CD4-positive, alpha-beta T cell treated with Interleukin-15 for 1 hour (primary cell): ENCODE data around the gene DAB2IP.
"Not testable (repeated sequence)": the region's sequence is repeated elsewhere in the genome, so short reads cannot be mapped to it uniquely, and the experiment has no call there.

Experiments
- DNase-seq: peaks from one replicate; pipeline ENCODE4 v3.0.0-alpha.2; 2020

DAB2IP gene

DNA sequence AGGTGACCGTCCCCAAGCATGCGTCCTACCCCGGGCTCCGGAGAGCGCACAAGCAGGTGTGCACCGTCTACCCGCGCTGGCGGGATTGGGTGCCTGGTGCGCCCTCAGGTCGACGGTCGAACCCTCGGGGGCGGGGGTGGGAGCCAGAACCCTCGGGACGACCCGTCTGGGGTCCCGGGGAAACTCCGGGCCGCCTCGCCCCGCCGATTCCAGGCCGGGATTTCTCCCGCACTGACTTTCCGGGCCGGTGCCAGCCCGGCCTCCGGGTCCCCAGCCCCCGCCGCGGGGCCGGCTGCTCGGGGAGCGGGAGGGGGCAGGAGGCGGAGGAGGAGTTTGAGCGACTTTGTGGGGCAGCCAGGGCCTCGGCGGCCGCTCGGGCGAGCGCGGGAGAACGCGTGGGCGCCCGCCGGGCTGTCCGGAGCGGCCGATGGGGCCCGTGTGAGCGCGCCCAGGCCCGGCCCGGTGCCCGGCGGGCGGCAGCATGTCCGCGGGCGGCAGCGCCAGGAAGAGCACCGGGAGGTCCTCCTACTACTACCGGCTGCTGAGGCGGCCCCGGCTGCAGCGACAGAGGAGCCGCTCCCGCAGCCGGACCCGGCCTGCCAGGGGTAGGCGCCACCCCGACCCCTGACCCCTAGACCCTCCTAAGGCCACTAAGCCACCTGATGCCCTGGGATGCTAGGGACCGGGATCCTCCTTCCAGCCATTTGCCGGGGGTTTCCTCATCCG is at the start of gene DAB2IP:
Gene DAB2IP (plus strand): TSS at position 340 of the 726 bp plus-strand sequence. CDS start 142 bp downstream, at position 482.
- no peak for DNase-seq

DNA sequence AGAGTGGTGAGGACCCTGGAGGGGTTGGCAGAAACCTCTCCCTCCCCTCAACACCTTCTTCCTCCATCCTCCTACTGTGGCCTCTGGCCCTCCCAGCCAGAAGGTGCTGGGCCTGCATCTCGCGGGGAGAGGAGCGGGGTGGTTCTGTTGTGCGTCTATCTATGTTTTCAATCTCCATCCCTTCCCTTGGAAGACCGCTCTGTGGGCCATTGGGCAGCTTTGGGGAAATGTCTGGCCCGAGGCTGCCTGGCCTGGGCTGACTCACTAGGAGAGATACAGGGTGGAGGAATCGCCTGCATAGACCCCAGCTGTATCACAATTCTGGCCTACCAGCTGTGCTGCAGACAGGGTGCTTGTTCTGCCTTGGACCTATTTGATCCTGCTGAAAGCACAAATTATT is 48.4 kb upstream of the DAB2IP start:
- DNase-seq = no peak

DNA sequence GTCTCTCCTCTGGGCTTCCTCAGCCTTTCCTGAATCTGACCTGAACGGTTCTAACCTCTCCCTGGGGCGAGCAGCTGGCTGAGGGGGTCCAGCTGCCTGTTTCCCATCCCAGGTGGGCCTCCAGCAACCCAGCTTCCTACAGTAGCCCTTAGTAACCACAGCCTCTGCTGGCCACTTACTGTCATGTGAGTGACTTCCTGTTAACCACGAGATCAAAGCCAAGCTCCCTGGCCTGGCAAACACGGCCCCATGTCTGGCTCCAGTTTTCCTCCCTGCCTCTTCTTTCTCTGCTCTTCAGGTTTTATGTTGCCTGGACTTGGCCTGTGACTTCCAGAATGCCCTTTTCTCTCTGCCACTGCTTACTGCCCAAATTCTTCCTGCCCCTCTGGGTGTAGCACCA is 47.2 kb upstream of the DAB2IP start:
- no peak for DNase-seq

DNA sequence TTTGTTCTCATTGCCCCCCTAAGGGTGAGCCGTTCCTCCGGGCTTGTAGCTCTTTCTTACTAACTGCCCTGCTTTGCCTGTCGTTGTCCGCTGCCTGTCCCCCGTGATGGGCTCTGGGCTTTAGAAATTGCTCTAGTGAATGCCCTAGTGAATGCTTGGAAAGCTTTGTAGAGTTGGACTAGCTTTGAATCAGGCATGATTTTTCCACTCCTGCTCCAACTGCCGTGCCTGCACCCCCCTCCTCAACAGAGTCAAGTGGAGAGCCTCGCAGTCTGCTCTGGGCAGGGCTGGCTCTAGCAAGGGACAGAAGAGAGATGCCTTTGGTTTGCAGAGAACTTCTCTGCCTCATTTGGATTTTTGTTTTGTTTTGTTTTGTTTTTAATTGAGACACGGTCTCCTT is 46.8 kb upstream of the DAB2IP start:
- DNase-seq = no peak

DNA sequence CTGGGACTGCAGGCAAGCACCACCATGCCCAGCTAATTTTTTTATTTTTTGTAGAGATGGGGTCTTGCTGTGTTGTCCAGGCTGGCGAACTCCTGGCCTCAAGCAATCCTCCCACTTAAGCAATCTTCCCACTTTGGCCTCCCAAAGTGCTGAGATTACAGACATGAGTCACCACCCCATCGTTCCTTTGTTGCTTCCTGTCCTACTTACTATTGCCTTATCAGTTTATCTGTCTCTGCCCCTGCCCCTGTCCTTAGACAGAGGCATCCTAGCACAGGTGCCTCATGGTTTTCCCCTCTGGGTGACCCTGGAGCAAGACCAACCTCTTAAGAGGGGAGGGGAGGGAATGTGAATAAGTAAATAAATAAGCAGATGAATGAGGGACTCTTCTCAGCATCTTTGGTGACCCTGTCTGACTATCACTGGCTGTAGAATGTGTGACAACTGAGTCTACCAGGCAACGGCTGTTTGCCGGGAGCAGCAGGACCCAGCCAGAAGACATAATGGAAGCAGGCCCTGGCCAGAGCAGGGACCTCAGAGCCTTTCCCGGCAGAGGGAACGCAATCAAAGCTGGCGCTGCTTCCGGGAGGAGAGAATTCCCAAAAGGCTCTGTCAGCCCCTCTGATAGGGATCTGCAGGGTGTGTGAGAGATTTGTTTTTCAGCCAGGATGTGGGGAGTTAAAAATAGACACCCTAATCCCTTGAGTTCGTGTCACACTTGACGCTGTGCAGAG is 43.8 kb upstream of the DAB2IP start:
- no peak for DNase-seq

DNA sequence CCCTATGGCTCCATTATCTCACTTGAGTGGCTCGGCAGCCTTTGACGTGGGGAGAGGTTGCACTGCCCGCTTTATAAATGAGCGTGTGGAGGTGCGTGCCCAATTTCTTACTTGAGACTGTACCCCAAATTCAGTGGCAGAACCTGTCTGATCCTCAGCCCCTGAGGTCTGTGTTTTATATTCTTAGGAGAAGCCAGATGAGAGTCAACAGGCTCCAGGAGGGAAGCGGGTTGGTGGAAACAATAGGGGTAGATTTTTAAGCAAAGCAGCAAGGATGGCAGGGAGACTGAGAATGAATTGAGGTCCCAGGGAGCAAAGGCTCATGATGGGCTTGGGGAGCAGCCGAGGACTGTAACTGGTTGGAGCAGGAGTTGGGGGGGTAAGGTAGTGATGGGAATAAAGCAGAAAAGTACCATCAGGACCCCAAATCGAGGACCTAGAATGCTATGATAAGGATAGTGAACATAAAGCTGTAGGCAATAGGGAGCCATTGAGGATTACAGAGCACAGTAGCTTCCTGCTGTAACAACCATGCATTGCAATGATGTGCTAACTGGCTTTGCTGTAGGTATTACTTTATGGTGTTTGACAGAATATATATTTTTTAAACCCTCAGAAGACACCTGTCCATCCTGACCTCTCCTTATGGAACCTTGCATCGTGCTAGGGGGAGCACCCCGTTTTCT is 43.1 kb upstream of the DAB2IP start:
- no peak for DNase-seq

DNA sequence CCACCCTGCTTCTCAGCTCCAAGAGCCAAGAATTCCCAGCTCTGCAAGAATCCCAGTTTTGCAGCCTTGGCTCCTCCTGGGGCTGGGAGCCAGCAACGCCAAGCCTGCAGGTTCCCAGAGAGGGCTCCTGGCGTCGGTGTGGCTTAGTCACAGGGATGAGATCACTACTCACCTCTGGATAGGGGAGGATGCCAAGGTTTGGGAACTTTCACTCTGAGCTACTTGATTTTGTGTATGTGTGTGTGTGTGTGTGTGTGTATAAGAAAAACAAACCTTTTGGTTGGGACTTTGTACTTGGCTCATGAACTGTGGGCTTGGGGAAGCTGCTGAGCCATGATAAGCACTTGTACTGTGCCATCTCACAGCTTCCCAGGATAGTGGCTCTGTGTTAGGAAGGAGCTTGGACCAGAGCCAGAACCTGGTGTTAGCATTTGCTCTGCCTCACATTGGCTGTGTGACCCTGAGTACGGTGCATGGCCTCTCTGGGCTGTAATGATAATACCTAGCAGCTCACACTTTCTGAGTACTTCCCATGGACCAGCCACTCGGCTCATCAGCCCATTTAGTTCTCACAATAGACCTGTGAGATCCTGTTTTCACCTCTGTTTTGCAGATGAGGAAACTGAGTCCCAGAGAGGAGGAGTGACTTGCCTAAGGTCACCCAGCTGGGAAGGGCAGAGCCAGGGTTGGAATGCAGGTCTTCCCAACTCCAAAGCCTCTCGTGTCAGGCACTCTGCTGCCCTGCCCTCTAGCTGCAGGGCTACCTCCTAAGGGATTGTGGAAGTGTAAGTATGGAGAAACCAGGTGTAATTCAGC is 41.4 kb upstream of the DAB2IP start:
- DNase-seq = no peak

DNA sequence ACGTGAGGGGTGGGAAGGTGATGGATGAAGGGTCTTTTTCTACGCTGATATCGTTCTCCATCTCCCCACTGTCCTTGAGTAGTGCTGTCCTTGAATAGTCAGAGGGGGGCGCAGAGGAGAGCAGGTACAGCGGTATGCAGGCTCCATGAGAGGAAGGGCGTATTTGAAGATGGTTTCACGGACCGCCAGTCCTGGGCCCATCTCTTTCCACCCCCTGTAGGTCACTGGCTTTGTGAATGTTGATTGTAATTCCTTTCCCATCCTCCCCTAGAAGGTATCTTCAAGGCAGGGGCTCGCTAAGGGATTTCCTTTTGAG is 40.8 kb upstream of the DAB2IP start:
- DNase-seq = no peak

DNA sequence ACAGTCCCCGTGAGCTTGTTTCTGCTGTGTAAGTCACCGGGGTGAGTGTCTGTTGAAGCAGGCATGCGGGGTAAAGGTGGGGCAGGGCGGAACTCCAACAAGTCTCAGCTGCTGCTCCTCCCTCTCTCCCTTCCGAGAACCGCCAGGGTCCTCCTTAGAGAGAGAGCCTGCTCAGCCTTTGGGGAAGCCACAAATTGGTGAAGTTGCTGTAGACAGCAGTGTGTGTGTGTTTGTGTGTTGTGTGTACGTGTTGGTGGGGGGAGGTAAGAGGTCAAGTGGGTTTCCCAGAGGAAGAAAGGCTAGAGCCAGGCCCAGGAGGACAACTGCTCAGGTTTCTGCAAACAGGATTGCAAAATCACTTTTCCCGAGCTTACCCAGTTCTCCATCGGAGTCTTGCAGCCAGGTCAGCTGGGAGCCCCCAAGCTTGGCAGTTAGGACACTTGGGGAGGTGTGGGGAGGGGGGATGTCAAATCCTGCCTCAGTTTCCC is 38.9 kb upstream of the DAB2IP start:
- DNase-seq = no peak

DNA sequence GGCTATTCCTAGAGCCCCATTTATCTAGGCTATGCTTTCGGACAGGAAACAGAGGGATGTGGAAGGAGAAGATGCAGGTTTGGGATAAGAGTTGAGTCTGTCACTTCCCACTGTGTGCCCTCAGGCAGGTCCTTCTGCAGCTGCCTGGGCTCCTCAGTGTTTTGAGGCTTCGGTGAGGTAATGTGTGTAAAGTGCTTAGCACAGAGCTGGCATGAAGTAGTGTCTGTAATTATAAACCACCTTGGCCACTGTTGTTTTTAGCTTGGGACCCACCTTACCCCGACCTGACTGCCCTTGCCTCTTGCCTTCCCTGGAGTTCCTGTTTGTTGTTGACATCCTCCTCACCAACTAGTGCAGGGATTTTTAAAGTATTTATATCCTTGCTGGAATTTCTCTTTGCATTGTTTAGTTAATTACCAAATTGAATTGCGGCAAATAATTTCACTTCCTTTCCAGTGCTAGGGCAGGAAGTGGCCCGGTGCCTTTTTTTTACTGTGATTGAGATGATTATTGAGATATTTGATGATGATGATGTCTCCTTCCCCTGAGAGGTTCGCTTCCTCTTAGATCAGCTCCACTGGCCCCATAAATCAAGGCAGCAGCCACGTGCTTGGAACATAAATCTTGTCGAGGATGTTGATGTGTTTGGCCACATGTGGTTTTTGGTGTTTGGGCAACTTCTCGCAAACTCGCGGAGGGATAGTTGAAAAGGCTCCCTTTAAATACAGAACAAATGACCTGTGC is 38.3 kb upstream of the DAB2IP start:
- DNase-seq = no peak

DNA sequence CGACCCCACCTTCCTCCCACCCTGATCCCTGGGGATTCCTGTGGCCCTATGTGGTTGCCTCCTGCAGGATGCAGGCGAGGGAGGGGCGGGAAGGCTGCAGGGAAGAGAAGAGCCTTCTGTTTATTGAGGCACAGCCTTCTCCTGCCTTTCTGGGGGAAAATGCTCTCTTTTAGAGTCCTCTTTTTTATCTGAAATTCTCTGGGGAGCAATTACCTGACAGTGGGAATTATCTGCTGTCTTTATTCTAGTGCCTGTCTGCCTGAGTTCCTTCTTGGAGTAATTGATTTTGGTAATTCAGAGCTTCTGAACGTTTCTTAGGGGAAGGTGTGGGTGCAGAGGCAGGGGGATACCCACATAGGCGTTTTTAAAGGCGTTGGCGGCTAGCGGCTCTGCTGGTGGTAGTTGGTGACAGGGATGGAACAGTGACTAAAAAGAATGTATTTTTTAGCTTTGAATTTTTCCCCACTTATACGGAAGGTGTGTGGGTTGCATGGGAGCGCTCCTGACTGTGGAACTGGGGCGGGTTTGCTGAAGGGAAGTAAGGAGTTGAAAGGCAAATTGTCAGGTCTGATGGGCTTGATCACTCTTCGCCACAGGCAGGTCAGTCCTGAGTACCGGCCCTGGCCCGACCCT is 35.2 kb upstream of the DAB2IP start:
- no peak for DNase-seq

DNA sequence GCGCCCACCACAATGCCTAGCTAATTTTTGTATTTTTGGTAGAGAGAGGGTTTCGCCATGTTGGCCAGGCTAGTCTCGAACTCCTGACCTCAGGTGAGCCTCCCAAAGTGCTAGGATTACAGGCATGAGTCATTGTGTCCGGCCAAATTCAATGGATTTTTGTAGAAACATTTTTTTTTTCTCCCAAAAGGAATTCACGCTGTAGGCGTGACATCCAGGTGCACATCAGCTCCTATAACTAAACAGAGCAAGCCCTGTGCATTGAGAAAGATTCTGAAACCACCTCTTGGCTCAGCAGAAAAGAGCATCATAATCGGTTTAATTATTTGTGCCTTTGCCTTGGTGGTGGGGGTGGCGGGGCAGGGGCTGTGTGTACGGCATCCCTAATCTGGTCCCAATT is 32.9 kb upstream of the DAB2IP start:
- no peak for DNase-seq

DNA sequence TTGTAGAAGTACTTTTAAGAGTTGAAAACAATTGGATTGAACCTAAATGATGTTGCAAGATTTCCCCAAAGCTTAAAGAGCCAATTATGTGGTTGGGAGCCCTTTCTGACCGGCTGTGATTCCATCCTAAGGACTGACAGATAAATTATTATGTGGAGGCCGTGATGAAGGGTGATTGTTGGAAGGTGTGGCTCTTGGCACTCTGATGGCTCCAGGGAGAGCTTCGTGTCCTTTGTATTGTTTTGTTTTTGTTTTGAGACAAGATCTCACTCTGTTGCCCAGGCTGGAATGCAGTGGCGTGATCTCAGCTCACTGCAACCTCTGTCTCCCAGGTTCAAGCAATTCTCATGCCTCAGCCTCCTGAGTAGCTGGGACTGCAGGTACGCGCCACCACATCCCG is 32.5 kb upstream of the DAB2IP start:
- not testable (repeated sequence) for DNase-seq

DNA sequence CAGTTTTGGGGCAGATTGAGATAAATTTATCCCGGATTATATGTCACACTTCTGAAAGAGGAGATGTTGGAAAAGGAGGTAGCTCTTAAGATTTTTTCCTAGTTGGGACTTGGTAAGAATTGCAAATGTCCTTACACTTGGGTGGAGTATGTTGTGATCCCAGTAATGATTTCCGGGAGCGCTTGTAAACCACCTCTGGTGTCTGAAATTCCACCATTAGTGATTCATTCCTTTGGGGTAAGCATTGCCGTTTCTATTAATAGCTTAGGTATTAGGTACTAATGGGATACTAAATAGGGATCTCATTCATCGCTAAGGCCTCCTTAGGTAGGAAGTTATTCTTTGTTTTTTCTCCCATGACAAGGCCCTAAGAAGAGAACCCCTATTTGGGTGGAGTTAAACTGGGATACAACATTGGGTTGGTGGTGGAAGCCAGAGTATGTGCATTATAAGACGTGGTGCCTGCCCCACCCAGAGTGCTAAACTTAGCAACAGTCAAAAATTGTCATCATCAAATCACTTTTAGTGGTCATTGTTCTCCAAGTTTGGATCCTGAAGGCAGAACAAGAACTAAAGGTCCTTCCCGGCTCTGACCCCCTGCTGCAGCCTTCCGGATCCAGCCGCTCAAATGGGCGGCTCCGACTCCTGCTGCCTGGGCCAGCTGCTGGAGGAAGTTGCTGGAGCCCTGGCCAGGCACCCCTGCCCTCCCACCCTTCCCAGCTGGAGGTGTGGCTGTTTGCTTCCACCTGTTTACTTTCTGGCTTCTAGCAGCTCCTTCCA is 31.7 kb upstream of the DAB2IP start:
- DNase-seq = no peak

DNA sequence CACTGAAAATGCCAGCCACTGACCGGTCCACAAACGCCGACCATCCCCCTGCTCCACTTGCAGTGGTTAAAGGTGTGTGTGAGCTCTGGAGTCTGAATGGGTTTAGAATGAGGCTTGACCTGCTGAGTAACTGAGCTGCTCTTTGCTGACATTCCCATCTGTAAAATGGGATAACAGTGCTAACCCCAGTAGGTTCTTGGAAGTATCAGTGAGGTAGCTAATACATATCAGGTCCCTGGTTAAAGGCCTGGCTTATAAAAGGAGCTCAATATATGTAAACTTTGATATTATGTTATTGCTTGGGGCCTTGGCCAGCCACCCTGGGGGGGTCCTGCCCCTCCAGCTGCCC is 31.1 kb upstream of the DAB2IP start:
- DNase-seq = no peak

DNA sequence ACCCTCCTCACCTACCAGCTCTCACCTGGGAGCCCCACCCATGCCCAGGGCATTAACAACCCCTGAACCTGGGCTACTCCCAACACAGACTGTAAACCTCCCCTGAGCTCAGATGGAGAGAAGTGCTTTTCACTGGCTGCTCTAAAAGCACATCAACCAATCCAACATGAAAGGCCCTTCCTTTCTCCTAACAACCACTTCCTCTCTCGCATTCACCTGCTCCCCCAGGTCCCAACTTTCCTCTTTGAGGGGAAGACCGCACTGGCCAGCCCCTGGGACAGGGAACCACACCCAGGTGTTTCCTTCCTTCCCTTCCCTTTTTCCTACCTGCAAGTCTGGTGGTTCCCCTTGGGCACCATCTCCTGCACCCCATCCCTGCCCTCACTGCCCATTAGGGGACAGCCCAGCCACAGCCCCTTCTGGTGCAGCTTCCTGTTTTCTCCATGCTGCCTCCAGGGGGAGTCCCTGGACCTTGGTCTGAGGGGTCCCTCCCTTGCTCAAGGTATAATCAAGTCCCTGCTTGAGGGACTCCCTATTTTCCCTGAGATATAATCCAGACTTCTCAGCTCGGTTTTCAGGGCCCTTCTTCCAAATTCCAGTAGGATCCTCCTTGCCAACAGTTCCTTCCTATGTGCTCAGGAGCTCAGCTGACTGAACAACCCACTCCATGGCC is 30.5 kb upstream of the DAB2IP start:
- DNase-seq = no peak

DNA sequence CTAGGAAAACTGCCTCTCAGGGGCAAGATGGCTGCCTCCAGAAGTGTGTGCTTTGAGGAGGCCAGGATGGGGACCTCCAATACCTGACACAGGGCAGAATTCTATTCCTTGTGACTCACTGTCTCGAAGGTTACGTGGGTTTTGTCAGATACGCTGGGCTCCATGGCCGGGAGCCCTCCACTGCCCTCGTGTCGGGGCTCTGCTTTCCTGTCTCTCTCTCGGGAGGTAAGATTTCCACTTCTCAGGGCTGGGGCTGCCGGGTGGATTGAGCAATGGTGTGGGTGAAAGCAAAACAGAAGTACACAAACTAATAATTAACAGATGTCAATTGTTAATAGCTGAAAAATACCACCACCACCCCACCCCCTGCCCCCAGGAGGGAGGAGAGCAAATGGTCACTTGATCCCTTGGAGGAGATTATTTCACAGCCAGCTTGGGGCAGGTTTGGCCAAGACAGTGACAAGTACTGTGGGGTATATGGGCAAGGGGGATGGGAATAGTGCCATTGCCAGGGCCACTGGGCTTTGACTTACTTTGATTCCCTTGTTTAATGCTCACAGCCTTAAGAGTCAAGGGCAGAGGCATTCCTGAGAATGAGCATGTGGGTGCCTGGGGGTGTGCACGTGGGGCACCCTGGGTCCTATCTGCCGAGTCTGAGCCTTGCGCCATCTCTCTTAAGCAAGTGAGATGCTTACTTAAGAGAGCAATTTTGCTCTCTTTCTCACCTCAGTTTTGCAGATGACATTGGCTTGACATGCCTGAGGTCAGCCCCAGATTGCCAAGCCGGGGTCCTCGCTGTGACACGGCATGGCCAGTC is 28.8 kb upstream of the DAB2IP start:
- DNase-seq = no peak

DNA sequence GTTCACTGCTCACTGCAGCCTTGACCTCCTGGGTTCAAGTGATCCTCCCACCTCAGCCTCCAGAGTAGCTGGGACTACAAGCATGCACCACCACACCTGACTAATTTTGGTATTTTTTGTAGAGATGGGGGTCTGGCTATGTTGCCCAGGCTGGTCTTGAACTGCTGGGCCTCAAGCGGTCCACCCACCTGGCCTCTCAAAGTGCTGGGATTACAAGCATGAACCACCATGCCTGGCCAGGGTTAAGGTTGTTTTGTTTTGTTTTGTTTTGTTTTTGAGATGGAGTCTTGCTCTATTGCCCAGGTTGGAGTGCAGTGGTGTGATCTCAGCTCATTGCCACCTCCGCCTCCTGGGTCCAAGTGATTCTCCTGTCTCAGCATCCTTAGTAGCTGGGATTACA is 28.0 kb upstream of the DAB2IP start:
- DNase-seq = not testable (repeated sequence)

DNA sequence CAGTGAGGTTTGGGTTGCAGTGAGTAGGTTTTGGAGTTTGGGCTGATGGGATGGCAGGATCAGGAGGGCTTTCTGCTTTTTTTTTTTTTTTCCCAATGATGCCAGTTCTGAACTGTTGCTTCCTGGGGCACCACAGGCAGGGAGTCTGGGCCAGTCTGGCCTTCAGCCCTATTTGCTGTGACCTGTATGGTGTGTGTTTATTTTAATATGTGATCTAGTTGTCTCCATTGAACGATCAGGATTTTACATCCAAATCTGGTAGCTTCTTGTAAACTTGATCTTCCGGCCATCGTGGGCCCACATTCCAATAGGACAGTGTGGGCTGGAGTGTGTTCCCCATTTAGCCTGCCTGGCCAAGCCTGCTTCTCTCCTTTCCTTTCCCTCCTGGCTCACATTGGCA is 25.8 kb upstream of the DAB2IP start:
- no peak for DNase-seq

DNA sequence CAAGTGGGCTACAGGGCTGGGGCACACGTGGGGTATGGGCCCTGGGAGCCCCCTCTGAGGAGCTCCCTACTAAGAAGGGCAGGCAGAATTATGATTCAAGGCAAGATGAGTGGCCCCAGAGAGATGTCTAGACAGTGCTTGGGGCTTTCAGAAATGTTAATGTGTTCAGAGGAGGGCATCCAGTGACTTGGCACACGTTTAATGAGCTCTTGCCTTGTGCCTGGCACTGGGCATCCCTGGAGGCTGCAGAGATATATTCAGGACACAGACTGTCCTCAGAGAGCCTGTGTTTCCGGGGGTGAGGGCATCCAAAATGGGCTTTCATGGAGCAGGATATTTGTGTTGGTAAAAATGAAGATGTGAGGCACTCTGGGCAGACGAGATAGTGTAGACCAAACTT is 25.4 kb upstream of the DAB2IP start:
- DNase-seq = no peak
